Measurements from ENCODE around the gene KLHDC7B.

DNA sequence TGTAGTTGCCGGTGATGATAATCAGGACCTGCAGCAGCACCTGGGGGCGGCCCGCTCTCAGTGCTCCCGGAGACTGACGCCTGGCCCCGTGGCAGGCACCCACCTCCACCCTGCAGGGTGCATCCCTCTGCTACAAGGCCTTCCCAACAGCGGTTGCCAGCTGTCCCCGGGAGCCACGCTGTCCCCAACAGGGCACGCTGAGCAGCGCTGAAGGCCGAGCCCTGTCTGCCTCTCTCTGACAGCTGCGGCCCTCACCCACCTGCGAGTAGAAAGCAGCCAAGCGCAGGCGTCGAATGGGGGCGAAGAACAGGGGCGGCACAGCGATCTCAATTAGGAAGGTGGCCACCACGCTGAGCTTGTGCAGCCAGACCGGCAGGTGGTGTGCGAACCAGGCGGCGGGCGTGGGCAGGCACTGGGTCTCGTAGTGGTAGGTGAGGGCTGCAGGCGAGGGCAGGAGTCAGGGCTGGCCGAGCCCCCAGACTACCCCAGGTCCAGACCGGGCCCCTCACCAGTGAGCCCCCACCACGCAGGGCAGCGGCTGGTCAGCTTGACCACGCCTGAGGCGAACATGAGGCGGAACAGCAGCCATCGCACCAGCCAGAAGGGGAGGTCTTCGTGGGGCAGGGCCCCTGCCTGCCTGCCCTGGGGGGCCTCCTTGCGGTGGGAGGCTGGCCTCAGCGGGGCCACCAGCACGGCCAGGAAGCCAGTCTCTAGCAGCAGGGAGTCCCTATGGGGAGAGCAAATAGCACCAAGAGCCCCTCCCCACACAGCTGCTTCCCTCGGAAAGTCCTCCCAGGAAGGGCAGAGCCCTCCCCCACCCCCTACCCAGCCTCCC is 39.7 kb upstream of the KLHDC7B start:
- TF ChIP-seq, protein P1, sequence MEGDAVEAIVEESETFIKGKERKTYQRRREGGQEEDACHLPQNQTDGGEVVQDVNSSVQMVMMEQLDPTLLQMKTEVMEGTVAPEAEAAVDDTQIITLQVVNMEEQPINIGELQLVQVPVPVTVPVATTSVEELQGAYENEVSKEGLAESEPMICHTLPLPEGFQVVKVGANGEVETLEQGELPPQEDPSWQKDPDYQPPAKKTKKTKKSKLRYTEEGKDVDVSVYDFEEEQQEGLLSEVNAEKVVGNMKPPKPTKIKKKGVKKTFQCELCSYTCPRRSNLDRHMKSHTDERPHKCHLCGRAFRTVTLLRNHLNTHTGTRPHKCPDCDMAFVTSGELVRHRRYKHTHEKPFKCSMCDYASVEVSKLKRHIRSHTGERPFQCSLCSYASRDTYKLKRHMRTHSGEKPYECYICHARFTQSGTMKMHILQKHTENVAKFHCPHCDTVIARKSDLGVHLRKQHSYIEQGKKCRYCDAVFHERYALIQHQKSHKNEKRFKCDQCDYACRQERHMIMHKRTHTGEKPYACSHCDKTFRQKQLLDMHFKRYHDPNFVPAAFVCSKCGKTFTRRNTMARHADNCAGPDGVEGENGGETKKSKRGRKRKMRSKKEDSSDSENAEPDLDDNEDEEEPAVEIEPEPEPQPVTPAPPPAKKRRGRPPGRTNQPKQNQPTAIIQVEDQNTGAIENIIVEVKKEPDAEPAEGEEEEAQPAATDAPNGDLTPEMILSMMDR (IDR thresholded peaks at IDR 0.05), result no peak
- TF ChIP-seq POLR2A (IDR thresholded peaks at IDR 0.05) (no peak), EP300 (IDR thresholded peaks at IDR 0.05) (no peak)

Measured in tibial nerve (tissue), 4 donors.